Inflammatory macrophage treated with lipopolysaccharide for 4 hours (primary cell): ENCODE results near the gene ZNF121.
A peak's percentile ranks its signal among the peaks of the same experiment; 100 is the strongest.

Source experiments
- DNase-seq: peaks from one replicate; pipeline ENCODE4 v3.0.0-alpha.2; 2020

Gene ZNF121

GRCh38 chr19:9538183-9539058, 45.9 kb downstream of the ZNF121 start, which contains the start of gene ZNF426:
Gene ZNF426 (minus strand): TSS chr19:9538645. CDS start chr19:9536232, 2,413 bp downstream.
- peak; percentile 87 for DNase-seq

GRCh38 chr19:9535934-9536333, 48.4 kb downstream of the ZNF121 start:
- DNase-seq = no peak

GRCh38 chr19:9531933-9532332, 52.4 kb downstream of the ZNF121 start:
- DNase-seq = no peak

- peak; percentile 1 for DNase-seq
Measured at GRCh38 chr19:9528757-9529336, 55.5 kb downstream of the ZNF121 start.

GRCh38 chr19:9523885-9524474, 60.3 kb downstream of the ZNF121 start:
- DNase-seq = no peak
